ENCODE data around the gene DLEC1. TPM values are rescaled to one million over a fixed set of nuclear protein-coding genes. Genes with fewer than 3 reads are reported as not detected.

Gene DLEC1
- total RNA-seq, 4 donors from 2014 or later = 1.5 to 2.8 (median 1.9) TPM; not detected in 1

DNA sequence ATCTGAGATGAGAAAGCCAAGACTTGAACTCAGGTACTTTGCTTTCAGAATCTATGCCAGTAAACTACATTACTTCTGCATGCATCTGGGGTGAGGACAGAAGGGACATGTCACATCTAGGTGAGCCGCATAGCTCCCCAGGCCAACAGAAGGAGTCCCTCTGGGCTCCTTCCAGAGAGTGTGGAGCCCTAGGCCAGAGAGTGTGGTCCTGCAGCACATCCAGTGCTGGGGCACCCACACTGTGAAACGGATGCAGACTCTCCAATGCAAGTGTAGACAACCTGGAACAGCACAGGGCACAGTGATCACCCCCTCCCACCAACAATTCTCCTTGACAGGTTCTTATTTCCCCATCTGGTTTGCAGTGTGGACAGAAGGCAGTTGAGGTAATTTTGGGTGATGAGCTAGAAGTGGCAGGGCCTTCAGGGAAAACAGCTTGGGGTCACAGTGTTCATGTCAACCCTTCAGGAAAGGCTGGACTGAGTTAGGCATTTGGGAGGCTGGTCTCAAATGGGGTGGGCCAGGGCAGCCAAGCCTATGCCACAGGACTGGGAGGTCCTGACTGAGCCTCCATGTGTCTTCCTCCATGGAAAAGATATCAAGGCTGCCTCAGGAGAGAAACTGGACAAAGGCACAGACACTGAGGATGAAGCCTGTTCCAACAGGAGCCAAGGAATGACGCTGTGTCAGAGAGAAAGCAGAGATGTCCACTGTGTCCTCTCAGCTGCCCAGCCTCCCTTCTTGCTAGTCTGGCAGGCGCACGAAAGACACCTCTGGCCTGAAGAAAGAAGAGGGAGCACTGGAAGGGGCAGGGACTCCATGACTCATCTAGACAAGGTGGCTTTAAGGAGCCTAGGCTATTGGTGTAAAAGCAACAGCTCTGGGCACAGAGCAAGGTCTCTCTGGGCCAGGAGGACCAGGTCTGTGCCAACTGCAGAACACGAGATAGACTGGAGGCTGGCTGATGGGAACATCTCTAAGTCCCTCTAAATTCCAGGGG lies 11.2 kb upstream of the DLEC1 start:
- Histone ChIP-seq H3K4me3 (no peak overlapping the region), H3K27ac (peak overlapping the region; percentile 87 to 93), H3K4me1 (peaks cover 0 to 8% of the 10 kb centered on the region in 2 donors), H3K27me3 (no peaks in the 10 kb centered on the region), H3K9me3 (no peaks in the 10 kb centered on the region), H3K36me3 (no peaks in the 10 kb centered on the region)
- intact Hi-C loops (cut with DNase I; ENCODE audit: low total_unique reads) = no loop called here
- TF ChIP-seq POLR2A (IDR thresholded peaks at IDR 0.05) = no peak
- TF ChIP-seq, protein P1, sequence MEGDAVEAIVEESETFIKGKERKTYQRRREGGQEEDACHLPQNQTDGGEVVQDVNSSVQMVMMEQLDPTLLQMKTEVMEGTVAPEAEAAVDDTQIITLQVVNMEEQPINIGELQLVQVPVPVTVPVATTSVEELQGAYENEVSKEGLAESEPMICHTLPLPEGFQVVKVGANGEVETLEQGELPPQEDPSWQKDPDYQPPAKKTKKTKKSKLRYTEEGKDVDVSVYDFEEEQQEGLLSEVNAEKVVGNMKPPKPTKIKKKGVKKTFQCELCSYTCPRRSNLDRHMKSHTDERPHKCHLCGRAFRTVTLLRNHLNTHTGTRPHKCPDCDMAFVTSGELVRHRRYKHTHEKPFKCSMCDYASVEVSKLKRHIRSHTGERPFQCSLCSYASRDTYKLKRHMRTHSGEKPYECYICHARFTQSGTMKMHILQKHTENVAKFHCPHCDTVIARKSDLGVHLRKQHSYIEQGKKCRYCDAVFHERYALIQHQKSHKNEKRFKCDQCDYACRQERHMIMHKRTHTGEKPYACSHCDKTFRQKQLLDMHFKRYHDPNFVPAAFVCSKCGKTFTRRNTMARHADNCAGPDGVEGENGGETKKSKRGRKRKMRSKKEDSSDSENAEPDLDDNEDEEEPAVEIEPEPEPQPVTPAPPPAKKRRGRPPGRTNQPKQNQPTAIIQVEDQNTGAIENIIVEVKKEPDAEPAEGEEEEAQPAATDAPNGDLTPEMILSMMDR (IDR thresholded peaks at IDR 0.05) = no peak
- no peak for DNase-seq

DNA sequence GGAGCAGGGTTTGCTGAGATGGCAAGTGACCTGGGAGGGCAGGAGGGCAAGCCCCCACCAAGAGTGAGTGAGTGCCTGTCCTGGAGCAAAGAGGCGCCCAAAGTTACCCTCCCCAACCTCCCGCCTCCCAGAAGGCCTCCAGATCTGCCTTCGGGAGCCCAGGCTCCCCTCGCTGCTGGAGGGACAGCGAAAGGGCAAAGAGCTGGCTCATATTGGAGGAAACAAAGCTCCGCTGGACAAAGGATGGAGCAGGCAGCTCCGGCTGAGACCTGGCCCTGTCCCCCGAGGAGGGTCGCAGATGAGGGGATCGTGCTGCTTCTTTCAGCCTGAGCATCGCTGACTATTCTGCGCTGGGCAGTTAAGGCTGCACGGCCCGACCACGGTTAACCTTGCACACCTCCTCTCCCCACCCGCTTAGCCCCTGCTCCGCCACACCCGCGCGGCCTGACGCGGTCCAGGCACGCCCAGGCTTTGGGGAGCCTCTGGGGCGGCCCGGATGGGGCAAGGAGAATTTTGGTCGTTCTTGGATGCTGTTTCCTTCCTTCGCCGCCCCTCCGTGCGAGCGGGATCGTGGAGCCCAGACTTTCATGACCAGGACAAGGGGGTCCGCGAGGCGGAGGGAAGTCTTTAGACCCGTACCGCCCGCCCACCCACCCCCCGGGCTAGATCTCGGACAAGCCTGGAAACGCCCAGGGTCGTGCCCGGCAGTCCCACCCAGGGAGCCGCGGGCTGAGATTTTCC lies 10.2 kb upstream of the DLEC1 start:
- DNase-seq = no peak
- Histone ChIP-seq H3K27me3 (no peaks in the 10 kb centered on the region), H3K36me3 (no peaks in the 10 kb centered on the region), H3K4me1 (peaks cover 0 to 8% of the 10 kb centered on the region in 2 donors), H3K27ac (peak overlapping the region; percentile 87 to 93), H3K9me3 (no peaks in the 10 kb centered on the region), H3K4me3 (peak overlapping the region; percentile 59 to 98)
- intact Hi-C loops (cut with DNase I; ENCODE audit: low total_unique reads) = no loop called here
- TF ChIP-seq, protein P1 (IDR thresholded peaks at IDR 0.05) = no peak
- no peak for TF ChIP-seq POLR2A (IDR thresholded peaks at IDR 0.05)

DNA sequence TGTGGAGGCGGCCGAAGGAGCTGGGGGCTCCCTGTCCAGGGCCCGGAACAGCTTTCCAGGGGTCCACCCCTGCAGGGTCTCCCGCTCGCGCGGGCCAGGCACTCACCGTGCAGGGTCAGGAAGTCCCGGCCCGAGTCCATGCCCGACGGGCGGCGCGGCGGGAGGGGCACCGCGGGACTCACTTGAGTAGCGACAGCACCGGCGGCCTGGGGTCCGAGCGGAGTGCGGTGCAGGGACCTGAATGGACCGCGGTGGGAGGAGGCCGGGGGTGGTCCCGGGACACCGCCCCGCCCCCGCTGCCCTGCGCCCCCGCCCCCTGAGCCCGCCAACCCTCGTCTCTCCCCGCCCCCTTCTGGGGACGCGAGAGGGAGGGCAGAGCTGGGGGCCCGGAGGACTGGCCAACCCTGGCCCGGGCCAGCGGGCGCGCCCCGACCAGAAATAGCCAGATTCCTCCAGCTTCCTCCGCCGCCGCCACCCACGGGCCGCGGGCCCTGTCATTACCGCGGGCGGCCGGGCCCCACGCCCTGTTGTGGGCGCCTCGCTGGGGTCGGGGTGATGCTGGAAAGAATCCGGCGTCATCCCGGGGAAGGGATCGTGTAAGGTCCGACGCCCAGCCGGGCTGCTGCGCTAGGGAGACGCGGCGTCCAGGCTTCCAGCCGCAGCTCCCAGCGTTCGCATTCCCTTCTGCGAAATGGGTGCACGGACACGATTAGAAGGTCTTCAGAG lies 9.4 kb upstream of the DLEC1 start, which contains the start of gene PLCD1:
TSS of gene PLCD1 (minus strand) at position 243 of the 726 bp plus-strand sequence. CDS start at position 140, 103 bp downstream.
- intact Hi-C loops (cut with DNase I; ENCODE audit: low total_unique reads) = no loop called here
- peak within 1 kb of the TSS; percentile 87 to 93 for H3K27ac ChIP-seq
- peak; percentile 80 to 86 for DNase-seq
- peaks cover 0 to 8% of the 10 kb centered on the region in 2 donors for H3K4me1 ChIP-seq
- H3K36me3 ChIP-seq = no peaks in the 10 kb centered on the region
- TF ChIP-seq POLR2A (IDR thresholded peaks at IDR 0.05) = peak; percentile 21 to 54
- TF ChIP-seq, protein P1 (IDR thresholded peaks at IDR 0.05) = peak in 1 of 4 experiments; percentile 2
- H3K4me3 ChIP-seq = peak within 1 kb of the TSS; percentile 59 to 98
- H3K9me3 ChIP-seq = no peaks in the 10 kb centered on the region
- H3K27me3 ChIP-seq = no peaks in the 10 kb centered on the region

DNA sequence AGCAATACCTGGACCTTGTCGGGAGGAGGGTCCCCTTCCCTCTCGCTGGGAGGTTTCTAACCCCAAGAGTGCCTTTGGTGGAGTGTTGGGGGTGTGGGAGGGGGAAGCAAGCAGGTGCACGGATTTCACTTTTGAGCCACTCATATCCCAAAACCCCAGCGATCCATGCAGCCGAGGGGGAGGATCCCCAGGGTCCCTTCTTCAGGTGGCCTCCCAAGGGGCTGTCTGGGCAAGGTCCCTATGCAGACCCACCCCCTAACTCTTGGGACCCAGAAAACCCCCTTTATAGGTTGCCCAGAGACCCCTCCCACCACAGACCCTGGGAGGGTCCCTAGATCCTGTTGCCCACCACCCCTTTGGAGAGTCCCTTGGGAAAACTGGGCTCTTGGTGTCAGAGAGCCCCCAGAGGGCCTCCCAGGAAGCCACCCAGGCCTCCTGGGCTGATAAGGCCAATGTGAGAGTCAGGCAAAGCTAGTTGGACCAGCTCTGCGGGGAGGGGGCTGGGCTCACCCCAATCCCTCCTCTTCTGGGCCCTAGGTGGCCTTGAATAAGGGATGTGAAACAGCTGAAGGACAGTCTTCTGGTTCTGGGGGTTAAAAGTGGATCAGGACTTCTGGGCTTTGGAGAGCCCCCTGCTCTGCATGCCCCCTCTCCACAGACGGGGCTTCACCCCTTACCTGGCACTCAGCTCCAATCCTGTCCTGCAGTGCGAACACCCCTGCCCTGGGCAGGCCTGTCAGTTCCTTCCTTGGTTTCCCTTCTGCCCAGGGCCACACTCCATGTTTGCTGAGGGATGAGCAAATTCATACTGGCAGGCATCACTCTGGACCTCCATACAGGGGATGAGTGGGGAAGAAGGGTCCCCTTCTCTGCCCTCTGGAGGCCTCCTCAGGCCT lies 8.6 kb upstream of the DLEC1 start:
- Histone ChIP-seq H3K27me3 (no peaks in the 10 kb centered on the region), H3K27ac (peak overlapping the region; percentile 87 to 93), H3K4me1 (peaks cover 0 to 7% of the 10 kb centered on the region in 2 donors), H3K36me3 (no peaks in the 10 kb centered on the region), H3K4me3 (peak overlapping the region; percentile 59 to 98), H3K9me3 (no peaks in the 10 kb centered on the region)
- intact Hi-C loops (cut with DNase I; ENCODE audit: low total_unique reads) = no loop called here
- no peak for DNase-seq
- TF ChIP-seq, protein P1 (IDR thresholded peaks at IDR 0.05) = no peak
- TF ChIP-seq POLR2A (IDR thresholded peaks at IDR 0.05) = no peak
